HG02623 (cell line): ENCODE measurements around the gene COQ10A.
"Not testable (repeated sequence)": the region's sequence is repeated elsewhere in the genome, so short reads cannot be mapped to it uniquely, and the experiment has no call there.

Experiments used
- ATAC-seq: cut with Tn5 transposase; IDR thresholded peaks from one replicate; pipeline ENCODE4 v1.9.1; 2021; ENCODE audit warnings: moderate library complexity; ENCODE audit not compliant: unreplicated experiment

The COQ10A gene

GRCh38 chr12:56274299-56274698 lies 7.6 kb downstream of the COQ10A start:
- ATAC-seq: no peak

DNA sequence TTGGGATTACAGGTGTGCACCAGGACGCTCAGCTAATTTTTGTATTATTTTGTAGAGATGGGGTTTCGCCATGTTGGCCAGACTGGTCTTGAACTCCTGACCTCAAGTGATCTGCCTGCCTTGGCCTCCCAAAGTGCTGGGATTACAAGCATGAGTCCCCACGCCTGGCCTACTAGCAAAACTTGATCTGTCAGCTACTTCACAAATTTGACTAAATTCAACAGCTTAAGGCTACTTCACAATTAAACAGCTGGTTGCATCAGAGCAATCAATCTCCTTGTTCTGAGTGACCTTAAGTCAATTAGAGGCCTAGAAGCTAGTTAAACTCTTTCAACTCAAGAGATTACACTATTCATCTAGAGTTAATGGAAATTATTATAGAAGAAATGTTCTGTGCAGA lies 12.2 kb downstream of the COQ10A start:
- ATAC-seq: no peak

- ATAC-seq: no peak
These were observed 14.1 kb downstream of the COQ10A start for GRCh38 chr12:56280849-56281248.

GRCh38 chr12:56282030-56282429 lies 15.3 kb downstream of the COQ10A start:
- no peak for ATAC-seq

GRCh38 chr12:56282579-56282978 lies 15.8 kb downstream of the COQ10A start:
- no peak for ATAC-seq

DNA sequence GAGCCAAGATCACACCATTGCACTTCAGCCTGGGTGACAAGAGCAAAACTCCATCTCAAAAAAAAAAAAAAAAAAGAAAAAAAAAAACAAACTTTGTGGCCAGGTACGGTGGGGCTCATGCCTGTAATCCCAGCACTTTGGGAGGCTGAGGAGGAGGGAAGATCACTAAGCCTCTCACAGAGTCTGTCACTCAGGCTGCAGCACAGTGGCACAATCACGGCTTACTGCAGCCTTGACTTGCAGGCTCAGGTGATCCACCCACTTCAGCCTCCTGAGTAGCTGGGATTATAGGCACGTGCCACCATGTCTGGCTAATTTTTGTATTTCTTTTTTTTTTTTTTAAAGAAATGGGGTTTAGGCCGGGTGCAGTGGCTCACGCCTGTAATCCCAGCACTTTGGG lies 17.5 kb downstream of the COQ10A start:
- ATAC-seq: not testable (repeated sequence)

DNA sequence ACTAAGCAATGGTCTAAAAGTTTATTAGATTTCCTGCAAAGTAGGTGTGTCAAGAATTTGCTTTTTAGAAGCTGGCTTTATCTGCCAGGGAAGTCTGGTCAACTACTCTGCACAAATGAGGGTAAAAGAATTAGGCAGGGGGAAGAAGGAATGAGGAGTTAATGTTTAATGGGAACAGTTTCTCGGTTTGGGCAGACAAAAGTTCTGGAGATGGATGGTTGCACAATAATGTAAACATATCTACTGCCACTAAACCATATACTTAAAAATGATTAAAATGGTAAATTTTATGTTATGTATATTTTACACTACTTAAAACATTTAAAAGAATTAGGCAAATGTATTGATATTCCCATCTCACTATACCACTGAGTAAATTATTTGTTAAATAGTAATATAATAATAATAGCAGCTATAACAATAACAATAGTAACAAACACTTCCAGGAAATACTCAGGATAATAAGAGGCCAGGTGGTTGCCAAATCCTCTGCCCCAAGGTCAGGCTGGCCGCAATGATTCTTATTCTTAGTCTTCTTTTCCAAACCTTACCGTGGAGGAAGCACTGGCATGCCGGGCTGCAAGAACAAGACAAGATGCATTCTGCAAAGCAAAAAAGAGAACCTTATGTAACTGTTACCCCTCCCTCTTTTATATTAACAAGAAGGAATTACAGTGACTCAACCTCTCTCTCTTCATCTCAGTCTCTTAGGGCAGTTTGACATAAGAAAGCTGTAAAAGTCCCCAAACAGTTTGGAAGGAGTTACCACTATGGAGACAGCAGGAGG lies 19.5 kb downstream of the COQ10A start:
- ATAC-seq: no peak

DNA sequence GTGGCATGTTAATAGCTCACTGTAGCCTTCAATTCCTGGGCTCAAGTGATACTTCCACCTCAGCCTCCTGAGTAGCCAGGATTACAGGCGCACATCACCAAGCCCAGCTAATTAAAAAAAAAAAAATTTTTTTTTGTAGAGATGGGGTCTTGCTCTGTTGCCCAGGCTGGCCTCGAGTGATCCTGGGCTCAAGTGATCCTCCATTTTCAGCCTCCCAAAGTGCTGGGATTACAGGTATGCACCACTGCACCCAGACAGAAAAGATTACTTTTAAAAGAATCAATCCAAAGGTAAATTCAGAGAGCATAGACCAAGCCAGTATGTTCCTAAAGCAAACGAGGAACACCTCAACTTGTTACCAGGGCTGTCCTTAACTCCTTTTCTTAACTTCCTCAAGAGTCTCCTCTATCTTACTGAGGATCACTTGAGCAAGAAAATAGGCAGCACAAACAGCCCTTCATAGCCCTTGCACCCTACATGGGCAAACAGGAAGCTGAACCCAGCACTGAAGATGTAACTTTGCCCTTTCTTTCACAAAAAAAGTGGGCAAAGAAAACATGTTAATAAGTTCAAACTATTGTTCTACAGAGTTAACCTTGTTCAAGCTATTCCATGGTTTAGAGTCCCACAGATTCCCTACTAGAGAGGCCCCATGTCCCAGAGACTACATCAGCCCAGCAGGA lies 22.1 kb downstream of the COQ10A start:
- no peak for ATAC-seq

- no peak for ATAC-seq
These were observed 27.1 kb downstream of the COQ10A start for GRCh38 chr12:56293795-56294194.

- ATAC-seq: no peak
These were observed 29.6 kb downstream of the COQ10A start for GRCh38 chr12:56296295-56296694.

DNA sequence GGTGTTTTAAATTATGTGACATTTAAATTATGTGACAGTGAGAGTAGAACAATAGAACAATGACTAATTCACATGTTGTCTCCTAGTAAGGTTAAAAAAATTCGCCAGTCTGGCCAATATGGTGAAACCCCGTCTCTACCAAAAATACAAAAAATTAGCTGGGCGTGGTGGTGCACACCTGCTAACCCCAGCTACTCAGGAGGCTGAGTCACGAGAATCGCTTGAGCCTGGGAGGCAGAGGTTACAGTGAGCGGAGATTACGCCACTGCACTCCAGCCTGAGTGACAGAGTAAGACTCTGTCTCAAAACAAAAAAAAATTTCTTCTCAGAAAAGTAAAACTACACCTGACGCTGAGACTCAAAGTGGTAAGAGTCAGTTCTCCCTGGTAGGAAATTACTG lies 30.7 kb downstream of the COQ10A start:
- ATAC-seq: no peak

GRCh38 chr12:56298828-56299227 lies 32.1 kb downstream of the COQ10A start:
- no peak for ATAC-seq

GRCh38 chr12:56299308-56299852 lies 32.6 kb downstream of the COQ10A start:
- ATAC-seq: no peak

GRCh38 chr12:56299853-56300643 lies 33.3 kb downstream of the COQ10A start, which contains the start of gene CS:
CS (minus strand) TSS chr12:56300330; CDS start chr12:56300201, 129 bp downstream.
- ATAC-seq: peak; percentile 93

DNA sequence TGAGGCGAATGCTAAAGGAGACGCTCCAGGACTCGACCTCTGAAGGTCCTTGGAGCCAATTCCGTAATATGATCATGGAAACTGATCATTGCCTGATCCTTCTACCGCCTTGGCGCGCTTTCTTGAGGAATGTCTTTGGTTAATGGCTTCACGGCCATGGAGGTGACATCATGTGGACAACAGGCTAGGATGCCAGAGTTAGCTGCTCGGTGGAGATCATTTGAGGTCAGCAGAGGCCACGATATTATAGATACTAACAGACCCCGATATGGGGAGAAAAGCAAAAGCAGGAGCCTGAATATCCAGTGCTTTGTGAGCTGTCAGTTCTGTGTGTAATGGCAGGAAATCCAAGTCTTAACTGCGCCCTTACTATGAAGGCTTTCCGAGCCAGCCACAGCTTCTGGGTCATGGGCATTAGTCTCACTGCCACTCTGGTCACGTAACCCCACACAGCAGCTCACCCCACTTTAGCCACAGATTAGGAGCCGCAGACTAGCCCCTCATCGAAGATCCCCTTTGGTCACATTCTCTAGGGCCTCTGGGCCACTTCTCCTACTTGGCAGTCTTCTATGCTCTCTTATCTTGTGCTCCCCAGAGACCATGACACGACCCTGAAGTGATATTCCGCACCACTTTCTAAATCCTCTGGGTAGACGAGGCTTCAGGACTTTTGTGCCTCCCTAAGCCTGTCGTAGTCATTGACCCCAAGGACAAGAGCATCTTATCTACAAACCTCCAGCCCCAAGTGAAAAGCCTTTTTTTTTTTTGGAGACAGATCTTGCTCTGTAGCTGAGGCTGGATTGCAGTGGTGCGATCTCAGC lies 34.1 kb downstream of the COQ10A start:
- no peak for ATAC-seq

GRCh38 chr12:56304276-56304675 lies 37.5 kb downstream of the COQ10A start:
- no peak for ATAC-seq

- ATAC-seq: no peak
These were observed 38.3 kb downstream of the COQ10A start for GRCh38 chr12:56304872-56305590.

- no peak for ATAC-seq
These were observed 40.7 kb downstream of the COQ10A start for GRCh38 chr12:56307221-56307965.

DNA sequence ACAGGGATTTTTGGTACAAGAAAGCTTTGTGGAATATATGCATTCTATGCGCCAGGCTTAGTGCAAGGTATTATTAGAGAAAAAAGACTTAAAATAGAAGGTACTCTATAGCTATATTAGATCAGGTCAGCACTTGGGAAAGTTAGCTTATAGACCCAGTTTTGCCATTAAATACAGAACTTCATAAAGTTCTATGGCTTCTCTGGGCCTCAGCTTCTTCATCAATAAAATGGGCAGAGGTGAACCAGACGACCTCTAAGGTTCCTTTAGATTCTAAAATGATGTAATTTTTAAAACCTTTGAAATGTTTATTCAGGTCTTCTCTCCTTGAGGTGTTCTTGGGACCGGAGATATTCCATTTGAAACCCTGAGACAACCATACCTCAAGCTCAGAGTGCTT lies 42.0 kb downstream of the COQ10A start:
- no peak for ATAC-seq
